PC-3 (cell line): ENCODE data around the gene PGLYRP4.

Experiments used
- CTCF ChIP-seq: fragments of 300-600 bp; sonication (generic); conservative IDR thresholded peaks from 2 replicates; pipeline ENCODE4 v1.5.1; 2017; ENCODE audit warnings: antibody characterized with exemption, low read depth, mild to moderate bottlenecking, low read length
- EZH2 ChIP-seq: fragments of 300-600 bp; sonication (generic); IDR thresholded peaks from one replicate; pipeline ENCODE4 v1.6.1; 2017; ENCODE audit warnings: antibody characterized with exemption, mild to moderate bottlenecking, low read length; ENCODE audit not compliant: unreplicated experiment

GRCh38 chr1:153354515-153355193, 6.0 kb upstream of the PGLYRP4 start:
- no peak for TF ChIP-seq EZH2
- 0 out of 2 replicates have a peak, but pooled peaks have one; percentile 35 for TF ChIP-seq CTCF
